KMS-11 (cell line): ENCODE measurements around the gene MROH2A.

Source experiments
- H2AFZ ChIP-seq: fragments of 200-600 bp; sonication (generic); 2 replicates; pipeline ENCODE4 v1.6.1; 2016; ENCODE audit warnings: antibody characterized with exemption, mixed run types, low read depth
- H3K27ac ChIP-seq: fragments of 200-600 bp; sonication (generic); 2 replicates; pipeline ENCODE4 v1.6.1; 2016; ENCODE audit warnings: mild to moderate bottlenecking, mixed run types
- H3K27me3 ChIP-seq: fragments of 200-600 bp; sonication (generic); 2 replicates; pipeline ENCODE4 v1.6.1; 2017; ENCODE audit warnings: mild to moderate bottlenecking, low read depth, mixed run types, moderate library complexity; ENCODE audit not compliant: insufficient read depth
- H3K36me3 ChIP-seq: fragments of 200-600 bp; sonication (generic); 2 replicates; pipeline ENCODE4 v1.6.1; 2017; ENCODE audit warnings: mild to moderate bottlenecking, mixed run types; ENCODE audit not compliant: insufficient read depth
- H3K4me1 ChIP-seq: fragments of 200-600 bp; sonication (generic); 2 replicates; pipeline ENCODE4 v1.6.1; 2016; ENCODE audit warnings: mild to moderate bottlenecking, low read depth, mixed run types; ENCODE audit not compliant: poor library complexity, severe bottlenecking
- H3K4me2 ChIP-seq: fragments of 200-600 bp; sonication (generic); 2 replicates; pipeline ENCODE4 v1.7.0; 2016; ENCODE audit warnings: mild to moderate bottlenecking, mixed run types
- H3K4me3 ChIP-seq: fragments of 200-600 bp; sonication (generic); IDR thresholded peaks from 2 replicates; pipeline ENCODE4 v1.6.1; 2017; ENCODE audit warnings: low read depth, low read length, mixed read lengths; ENCODE audit not compliant: insufficient read depth
- H3K79me2 ChIP-seq: fragments of 200-600 bp; sonication (generic); 2 replicates; pipeline ENCODE4 v1.6.1; 2016; ENCODE audit warnings: low read depth, mixed run types; ENCODE audit not compliant: insufficient read depth
- H3K9ac ChIP-seq: fragments of 200-600 bp; sonication (generic); 2 replicates; pipeline ENCODE4 v1.6.1; 2016; ENCODE audit warnings: mild to moderate bottlenecking, mixed run types
- H4K20me1 ChIP-seq: fragments of 200-600 bp; sonication (generic); 2 replicates; pipeline ENCODE4 v1.6.1; 2016; ENCODE audit warnings: mild to moderate bottlenecking, mixed run types; ENCODE audit not compliant: insufficient read depth
- CTCF ChIP-seq: fragments of 200-600 bp; sonication (generic); conservative IDR thresholded peaks from 2 replicates; pipeline ENCODE4 v1.6.1; 2017; ENCODE audit warnings: low read depth, mild to moderate bottlenecking, antibody characterized with exemption, low read length, moderate library complexity, mixed read lengths

The MROH2A gene

GRCh38 chr2:233882353-233882752 is 104.2 kb downstream of the MROH2A start:
- Histone ChIP-seq H3K4me1 (no peaks in the 10 kb centered on the region), H4K20me1 (no peaks in the 10 kb centered on the region), H2AFZ (no peak overlapping the region), H3K79me2 (no peaks in the 10 kb centered on the region), H3K4me2 (no peak overlapping the region), H3K4me3 (no peak overlapping the region), H3K36me3 (no peaks in the 10 kb centered on the region), H3K27me3 (no peaks in the 10 kb centered on the region), H3K9ac (no peak overlapping the region), H3K27ac (no peak overlapping the region)
- TF ChIP-seq CTCF = no peak
